GDM1 (cell line): ENCODE data around the gene LANCL1.

Experiments used
- DNase-seq: peaks from one replicate; lab custom pipeline; 2025; lab: John Stamatoyannopoulos, UW

LANCL1 gene

DNA sequence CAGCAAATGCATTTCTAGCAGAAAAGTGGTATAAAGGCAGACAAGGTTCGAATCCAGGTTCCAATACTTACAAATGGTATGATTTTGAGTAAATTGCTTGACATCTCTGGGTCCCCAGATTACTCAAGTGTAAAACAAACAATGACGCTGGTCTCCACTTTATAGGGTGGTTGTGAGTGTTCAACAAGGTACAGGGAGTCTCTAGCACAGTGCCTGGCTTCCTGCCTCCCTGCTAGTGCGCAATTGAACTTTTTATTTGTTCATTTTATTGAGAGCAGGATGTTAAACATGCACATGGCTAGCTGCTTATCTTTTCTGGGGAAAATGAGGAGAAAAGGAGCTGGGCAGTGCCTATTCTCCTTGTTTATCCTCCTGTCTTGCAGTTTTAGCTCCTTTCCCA, 86.7 kb downstream of the LANCL1 start:
- DNase-seq: no peak

DNA sequence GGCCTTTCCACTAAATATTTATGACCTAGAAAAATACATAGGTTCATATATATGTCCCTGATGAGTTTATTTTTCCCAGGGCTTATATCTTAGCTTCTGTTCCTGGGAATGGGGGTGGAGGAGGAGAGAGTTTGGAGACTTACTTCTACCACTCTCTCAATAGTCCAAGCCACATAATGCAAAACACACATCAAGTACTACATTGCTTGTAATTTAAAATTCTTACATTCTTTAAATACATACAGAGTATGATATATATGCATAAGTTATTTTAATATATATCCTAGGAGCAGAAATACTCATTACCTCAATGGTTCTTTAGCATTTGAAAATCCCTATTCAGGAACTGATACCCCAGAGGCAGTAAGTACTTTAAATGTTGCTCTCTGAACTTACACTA, 88.4 kb downstream of the LANCL1 start:
- DNase-seq: no peak

DNA sequence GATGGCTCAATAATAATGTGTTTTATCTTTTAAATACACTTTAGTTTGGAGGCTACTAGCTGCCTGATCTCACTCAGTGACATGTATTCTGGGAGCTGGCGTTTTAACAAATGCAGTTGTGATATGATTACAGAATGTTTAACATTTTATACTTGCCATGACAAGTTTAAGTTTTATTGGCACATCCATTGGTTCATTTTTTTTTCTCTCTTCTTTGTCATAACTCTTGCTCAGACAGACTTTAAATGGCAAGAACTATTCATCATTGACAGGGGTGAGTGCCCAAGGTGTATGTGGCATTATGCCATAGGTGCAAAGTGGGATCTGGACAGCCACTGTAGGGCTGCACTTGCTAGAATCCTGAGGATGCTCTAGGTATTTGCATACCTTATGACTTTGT, 89.5 kb downstream of the LANCL1 start:
- no peak for DNase-seq
